Mucosa of rectum (tissue), 2 donors: ENCODE measurements around the gene STAP2.

ENCODE experiments used
- H3K27ac ChIP-seq, 2 donors: one replicate each; pipeline ENCODE4 v1.7.0; 2013; ENCODE audit warnings: inconsistent platforms in 2 of 2, low read depth in 2 of 2, low read length in 2 of 2
- H3K27me3 ChIP-seq, 2 donors: one replicate each; pipeline ENCODE4 v1.7.0; 2013; ENCODE audit warnings: low read length in 2 of 2; ENCODE audit not compliant: control insufficient read depth in 2 of 2, insufficient read depth in 2 of 2
- H3K36me3 ChIP-seq, 2 donors: one replicate each; pipeline ENCODE4 v1.7.0; 2013; ENCODE audit warnings: low read length in 2 of 2; ENCODE audit not compliant: control insufficient read depth in 2 of 2, insufficient read depth in 2 of 2
- H3K4me1 ChIP-seq, 2 donors: one replicate each; pipeline ENCODE4 v1.7.0; 2013; ENCODE audit warnings: low read length in 2 of 2, mild to moderate bottlenecking in 1 of 2; ENCODE audit not compliant: control insufficient read depth in 2 of 2, insufficient read depth in 2 of 2
- H3K4me3 ChIP-seq, 2 donors: one replicate each; pipeline ENCODE4 v1.7.0; 2013; ENCODE audit warnings: low read length in 2 of 2
- H3K9ac ChIP-seq, 2 donors: one replicate each; pipeline ENCODE4 v1.7.0; 2013; ENCODE audit warnings: low read length in 2 of 2, low read depth in 1 of 2, mild to moderate bottlenecking in 1 of 2
- H3K9me3 ChIP-seq, 2 donors: one replicate each; pipeline ENCODE4 v1.7.0; 2013; ENCODE audit warnings: low read length in 2 of 2; ENCODE audit not compliant: control insufficient read depth in 2 of 2
- donor health status: healthy.
- donor health status: Normal muscosa, but diverticular disease.

STAP2 gene

GRCh38 chr19:4310247-4311121 is 28.1 kb downstream of the STAP2 start:
- no peaks in the 10 kb centered on the region for H3K36me3 ChIP-seq
- no peaks in the 10 kb centered on the region for H3K4me1 ChIP-seq
- no peaks in the 10 kb centered on the region for H3K27me3 ChIP-seq
- H3K27ac ChIP-seq, result no peak overlapping the region
- no peak overlapping the region for H3K9ac ChIP-seq
- H3K4me3 ChIP-seq, result no peak overlapping the region
- H3K9me3 ChIP-seq, result no peaks in the 10 kb centered on the region

- no peak overlapping the region for H3K27ac ChIP-seq
- H3K36me3 ChIP-seq, result no peaks in the 10 kb centered on the region
- no peak overlapping the region for H3K9ac ChIP-seq
- H3K4me3 ChIP-seq, result no peak overlapping the region
- H3K27me3 ChIP-seq, result no peaks in the 10 kb centered on the region
- no peaks in the 10 kb centered on the region for H3K9me3 ChIP-seq
- H3K4me1 ChIP-seq, result no peaks in the 10 kb centered on the region
Observed at GRCh38 chr19:4305659-4306058, 33.0 kb downstream of the STAP2 start.

GRCh38 chr19:4305257-4305612 is 33.4 kb downstream of the STAP2 start:
- no peak overlapping the region for H3K27ac ChIP-seq
- H3K4me3 ChIP-seq, result no peak overlapping the region
- H3K4me1 ChIP-seq, result no peaks in the 10 kb centered on the region
- H3K9me3 ChIP-seq, result no peaks in the 10 kb centered on the region
- no peaks in the 10 kb centered on the region for H3K27me3 ChIP-seq
- no peak overlapping the region for H3K9ac ChIP-seq
- no peaks in the 10 kb centered on the region for H3K36me3 ChIP-seq

- Histone ChIP-seq H3K27ac (no peak within 1 kb of the TSS), H3K36me3 (no peaks in the 10 kb centered on the region), H3K9me3 (no peaks in the 10 kb centered on the region), H3K27me3 (no peaks in the 10 kb centered on the region), H3K9ac (no peak within 1 kb of the TSS), H3K4me1 (no peaks in the 10 kb centered on the region), H3K4me3 (no peak within 1 kb of the TSS)
Observed at GRCh38 chr19:4304538-4305256, 33.9 kb downstream of the STAP2 start, which contains the start of gene FSD1. Gene FSD1, plus strand, starts transcription at chr19:4304598. Its CDS starts 149 bp downstream, at chr19:4304747.

- Histone ChIP-seq H3K9me3 (no peaks in the 10 kb centered on the region), H3K27me3 (no peaks in the 10 kb centered on the region), H3K9ac (no peak overlapping the region), H3K27ac (no peak overlapping the region), H3K4me1 (no peaks in the 10 kb centered on the region), H3K36me3 (no peaks in the 10 kb centered on the region), H3K4me3 (no peak overlapping the region)
Observed at GRCh38 chr19:4303819-4304537, 34.6 kb downstream of the STAP2 start.

GRCh38 chr19:4302243-4302640 is 36.4 kb downstream of the STAP2 start, which contains the start of gene TMIGD2:
Gene TMIGD2, minus strand, starts transcription at chr19:4302389. Its CDS starts 4 bp downstream, at chr19:4302385.
- Histone ChIP-seq H3K4me3 (no peak within 1 kb of the TSS), H3K36me3 (no peaks in the 10 kb centered on the region), H3K4me1 (no peaks in the 10 kb centered on the region), H3K9me3 (no peaks in the 10 kb centered on the region), H3K27me3 (no peaks in the 10 kb centered on the region), H3K27ac (peak within 1 kb of the TSS in 1 of 2 donors; percentile 32), H3K9ac (peak within 1 kb of the TSS in 1 of 2 donors; percentile 2)

GRCh38 chr19:4301590-4302242 is 36.9 kb downstream of the STAP2 start:
- no peak overlapping the region for H3K4me3 ChIP-seq
- H3K36me3 ChIP-seq, result no peaks in the 10 kb centered on the region
- H3K27ac ChIP-seq, result peak overlapping the region in 1 of 2 donors; percentile 32
- H3K4me1 ChIP-seq, result no peaks in the 10 kb centered on the region
- no peaks in the 10 kb centered on the region for H3K9me3 ChIP-seq
- no peaks in the 10 kb centered on the region for H3K27me3 ChIP-seq
- H3K9ac ChIP-seq, result peak overlapping the region in 1 of 2 donors; percentile 2

GRCh38 chr19:4300589-4300988 is 38.0 kb downstream of the STAP2 start:
- Histone ChIP-seq H3K9ac (no peak overlapping the region), H3K4me3 (no peak overlapping the region), H3K27me3 (no peaks in the 10 kb centered on the region), H3K36me3 (no peaks in the 10 kb centered on the region), H3K4me1 (no peaks in the 10 kb centered on the region), H3K27ac (no peak overlapping the region), H3K9me3 (no peaks in the 10 kb centered on the region)

GRCh38 chr19:4298810-4299550 is 39.6 kb downstream of the STAP2 start:
- Histone ChIP-seq H3K4me1 (no peaks in the 10 kb centered on the region), H3K36me3 (no peaks in the 10 kb centered on the region), H3K27ac (no peak overlapping the region), H3K4me3 (no peak overlapping the region), H3K9me3 (no peaks in the 10 kb centered on the region), H3K9ac (no peak overlapping the region), H3K27me3 (no peaks in the 10 kb centered on the region)
